GM18907 (cell line): ENCODE data around the gene LRPAP1.

Experiments used
- ATAC-seq: cut with Tn5 transposase; IDR thresholded peaks from one replicate; pipeline ENCODE4 v1.9.1; 2021; ENCODE audit warnings: mild to moderate bottlenecking, moderate library complexity; ENCODE audit not compliant: unreplicated experiment

Gene LRPAP1

GRCh38 chr4:3502941-3503936 is 29.0 kb downstream of the LRPAP1 start:
- no peak for ATAC-seq

- no peak for ATAC-seq
These were observed 30.3 kb downstream of the LRPAP1 start for GRCh38 chr4:3501825-3502425.

GRCh38 chr4:3501126-3501824 is 30.9 kb downstream of the LRPAP1 start:
- no peak for ATAC-seq

- no peak for ATAC-seq
These were observed 31.6 kb downstream of the LRPAP1 start for GRCh38 chr4:3500634-3501101.

- ATAC-seq = no peak
These were observed 32.1 kb downstream of the LRPAP1 start for GRCh38 chr4:3500111-3500510.

- ATAC-seq = no peak
These were observed 32.5 kb downstream of the LRPAP1 start for GRCh38 chr4:3499710-3500109.

GRCh38 chr4:3498901-3499510 is 33.2 kb downstream of the LRPAP1 start:
- no peak for ATAC-seq

GRCh38 chr4:3498407-3498806 is 33.8 kb downstream of the LRPAP1 start:
- no peak for ATAC-seq

GRCh38 chr4:3497523-3498389 is 34.5 kb downstream of the LRPAP1 start:
- ATAC-seq = no peak

- ATAC-seq = no peak
These were observed 35.1 kb downstream of the LRPAP1 start for GRCh38 chr4:3497095-3497494.

GRCh38 chr4:3496021-3496420 is 36.2 kb downstream of the LRPAP1 start:
- no peak for ATAC-seq

- no peak for ATAC-seq
These were observed 36.8 kb downstream of the LRPAP1 start for GRCh38 chr4:3495204-3495975.

GRCh38 chr4:3494462-3494871 is 37.8 kb downstream of the LRPAP1 start:
- ATAC-seq = no peak

GRCh38 chr4:3493720-3494461 is 38.3 kb downstream of the LRPAP1 start:
- ATAC-seq = no peak

- ATAC-seq = no peak
These were observed 39.2 kb downstream of the LRPAP1 start for GRCh38 chr4:3492741-3493719.

GRCh38 chr4:3491681-3492405 is 40.4 kb downstream of the LRPAP1 start:
- no peak for ATAC-seq

GRCh38 chr4:3489451-3489962 is 42.7 kb downstream of the LRPAP1 start:
- ATAC-seq = no peak
